ENCODE results near the gene PXMP4. TPM values are rescaled to one million over a fixed set of nuclear protein-coding genes. Genes with fewer than 3 reads are reported as not detected.

The PXMP4 gene
- polyA plus RNA-seq, 2 of the 4 experiments (the other 2 are of a cell fraction) = 4.5 to 6.6 TPM

DNA sequence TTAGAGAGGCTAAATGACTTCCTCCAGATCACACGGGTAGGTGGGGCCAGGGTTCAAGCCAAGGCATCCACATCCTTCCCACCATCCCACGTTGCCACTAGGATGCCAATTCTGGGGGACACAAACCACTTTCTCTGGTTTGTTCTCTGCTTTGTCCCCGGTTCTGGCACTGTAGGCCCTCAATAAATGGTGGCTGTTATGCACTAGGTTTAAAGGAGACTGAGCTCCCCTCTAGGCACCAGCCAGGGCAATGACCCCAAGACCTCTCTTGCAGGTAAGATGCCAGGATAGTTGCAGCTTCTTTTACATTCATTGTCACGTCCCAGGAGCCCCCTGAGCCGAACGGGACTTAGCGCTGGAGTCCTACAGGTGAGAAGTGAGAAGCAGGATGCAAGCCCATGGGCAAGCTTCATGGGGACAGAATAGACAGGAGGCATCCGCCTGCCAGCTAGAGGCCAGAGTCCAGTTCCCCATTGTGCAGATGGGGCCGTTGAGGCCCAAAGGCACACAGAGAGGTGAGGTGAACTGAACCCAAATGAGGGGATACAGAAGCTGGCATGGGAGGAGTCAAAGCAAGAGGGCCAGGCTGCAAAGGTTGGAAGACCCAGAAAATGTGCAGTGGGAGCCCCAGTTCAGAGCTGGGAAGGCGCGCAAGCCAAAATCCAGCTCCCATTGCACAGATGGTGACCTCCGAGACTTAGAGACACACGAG is 677 bp downstream of the PXMP4 start:
- H3K4me3 ChIP-seq = peak overlapping the region; percentile 73

DNA sequence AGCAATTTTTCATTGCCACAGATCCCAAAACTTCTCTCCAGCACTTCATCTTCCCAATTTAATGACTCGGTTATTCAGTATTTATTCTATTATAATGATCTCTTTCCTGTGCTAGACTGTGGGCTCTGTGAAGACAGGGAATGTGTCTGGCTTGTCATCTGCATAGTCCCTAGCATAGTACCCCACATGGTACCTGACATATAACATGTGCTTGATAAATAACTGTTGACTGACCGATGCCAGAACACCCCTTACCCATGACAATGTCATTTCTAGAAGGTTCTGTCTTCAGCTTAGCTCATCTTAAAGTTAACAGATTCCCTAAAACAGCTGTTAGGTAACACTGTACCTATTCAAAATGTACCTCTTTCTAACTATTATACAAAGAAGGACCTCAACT is 3.6 kb downstream of the PXMP4 start:
- H3K4me3 ChIP-seq = no peak overlapping the region
- ATAC-seq = no peak
- H3K27ac ChIP-seq = no peak overlapping the region
- 77% methylated on average over 2 of the region's 2 CpGs for WGBS (ENCODE audit: missing lambda C conversion rate)
- ChIA-PET POLR2A (no interaction called here), CTCF (interaction anchor here (1.0 kb wide), 1 partner anchor 15 kb away, joined by 3 read pairs; the partner anchor contains the start of gene ZNF341)
- H3K4me1 ChIP-seq = peaks cover 10% of the 10 kb centered on the region; the same call in 2 of the 3 replicates
- TF ChIP-seq, protein P1, sequence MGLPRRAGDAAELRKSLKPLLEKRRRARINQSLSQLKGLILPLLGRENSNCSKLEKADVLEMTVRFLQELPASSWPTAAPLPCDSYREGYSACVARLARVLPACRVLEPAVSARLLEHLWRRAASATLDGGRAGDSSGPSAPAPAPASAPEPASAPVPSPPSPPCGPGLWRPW (IDR thresholded peaks at IDR 0.05) = no peak
- no peak for TF ChIP-seq SMC3 (IDR thresholded peaks at IDR 0.05)
- no peak for TF ChIP-seq RARB (CRISPR knock-in tag; IDR thresholded peaks at IDR 0.05)
- TF ChIP-seq MAFK (IDR thresholded peaks at IDR 0.05; ENCODE audit: partially characterized antibody) = no peak
- no peak for TF ChIP-seq KDM1A (IDR thresholded peaks at IDR 0.05; ENCODE audit: low read depth)
- no peak for TF ChIP-seq RCOR1 (IDR thresholded peaks at IDR 0.05; ENCODE audit: low read depth, low read length)
- no peak for TF ChIP-seq BHLHE40 (IDR thresholded peaks at IDR 0.05; ENCODE audit: low read depth, low read length)
- TF ChIP-seq MAZ (IDR thresholded peaks at IDR 0.05; ENCODE audit: borderline replicate concordance, low read depth, low read length) = no peak
- no peak for TF ChIP-seq TP53 (CRISPR knock-in tag; IDR thresholded peaks at IDR 0.05)
- TF ChIP-seq ZNF302 (CRISPR knock-in tag; IDR thresholded peaks at IDR 0.05) = no peak
- no peak for TF ChIP-seq CBX8 (IDR thresholded peaks at IDR 0.05)
- TF ChIP-seq, protein P2, sequence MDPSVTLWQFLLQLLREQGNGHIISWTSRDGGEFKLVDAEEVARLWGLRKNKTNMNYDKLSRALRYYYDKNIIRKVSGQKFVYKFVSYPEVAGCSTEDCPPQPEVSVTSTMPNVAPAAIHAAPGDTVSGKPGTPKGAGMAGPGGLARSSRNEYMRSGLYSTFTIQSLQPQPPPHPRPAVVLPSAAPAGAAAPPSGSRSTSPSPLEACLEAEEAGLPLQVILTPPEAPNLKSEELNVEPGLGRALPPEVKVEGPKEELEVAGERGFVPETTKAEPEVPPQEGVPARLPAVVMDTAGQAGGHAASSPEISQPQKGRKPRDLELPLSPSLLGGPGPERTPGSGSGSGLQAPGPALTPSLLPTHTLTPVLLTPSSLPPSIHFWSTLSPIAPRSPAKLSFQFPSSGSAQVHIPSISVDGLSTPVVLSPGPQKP (IDR thresholded peaks at IDR 0.05; ENCODE audit: low read depth, low read length) = no peak
- TF ChIP-seq TFCP2L1 (CRISPR knock-in tag; IDR thresholded peaks at IDR 0.05) = no peak
- TF ChIP-seq SREBF2 (IDR thresholded peaks at IDR 0.05) = no peak
- TF ChIP-seq JUNB (IDR thresholded peaks at IDR 0.05) = no peak
- no peak for TF ChIP-seq HOXA7 (CRISPR knock-in tag; IDR thresholded peaks at IDR 0.05)
- TF ChIP-seq ESRRA (IDR thresholded peaks at IDR 0.05; ENCODE audit: borderline replicate concordance, low read length) = no peak
- no peak for TF ChIP-seq RAD21 (conservative IDR thresholded peaks at IDR 0.05 in 1 of 2, IDR thresholded peaks at IDR 0.05 in 1 of 2)
- TF ChIP-seq FOSL2 (IDR thresholded peaks at IDR 0.05) = no peak
- TF ChIP-seq FOSL2 (CRISPR knock-in tag; IDR thresholded peaks at IDR 0.05) = no peak
- no peak for FAIRE-seq
- no peak overlapping the region for H3K4me2 ChIP-seq
- no peak for DNase-seq (ENCODE audit: low read depth in 1 of 2, low spot score in 1 of 2)
- no peaks in the 10 kb centered on the region for H3K9me3 ChIP-seq

More for the DNA sequence above, 677 bp downstream of the PXMP4 start:
- TF ChIP-seq, protein P3, sequence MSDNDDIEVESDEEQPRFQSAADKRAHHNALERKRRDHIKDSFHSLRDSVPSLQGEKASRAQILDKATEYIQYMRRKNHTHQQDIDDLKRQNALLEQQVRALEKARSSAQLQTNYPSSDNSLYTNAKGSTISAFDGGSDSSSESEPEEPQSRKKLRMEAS (IDR thresholded peaks at IDR 0.05) = no peak
- TF ChIP-seq CHD4 (IDR thresholded peaks at IDR 0.05; ENCODE audit: borderline replicate concordance) = no peak
- TF ChIP-seq FOSL2 (IDR thresholded peaks at IDR 0.05) = no peak
- no peak for TF ChIP-seq FOSL2 (CRISPR knock-in tag; IDR thresholded peaks at IDR 0.05)
- TF ChIP-seq, protein P4, sequence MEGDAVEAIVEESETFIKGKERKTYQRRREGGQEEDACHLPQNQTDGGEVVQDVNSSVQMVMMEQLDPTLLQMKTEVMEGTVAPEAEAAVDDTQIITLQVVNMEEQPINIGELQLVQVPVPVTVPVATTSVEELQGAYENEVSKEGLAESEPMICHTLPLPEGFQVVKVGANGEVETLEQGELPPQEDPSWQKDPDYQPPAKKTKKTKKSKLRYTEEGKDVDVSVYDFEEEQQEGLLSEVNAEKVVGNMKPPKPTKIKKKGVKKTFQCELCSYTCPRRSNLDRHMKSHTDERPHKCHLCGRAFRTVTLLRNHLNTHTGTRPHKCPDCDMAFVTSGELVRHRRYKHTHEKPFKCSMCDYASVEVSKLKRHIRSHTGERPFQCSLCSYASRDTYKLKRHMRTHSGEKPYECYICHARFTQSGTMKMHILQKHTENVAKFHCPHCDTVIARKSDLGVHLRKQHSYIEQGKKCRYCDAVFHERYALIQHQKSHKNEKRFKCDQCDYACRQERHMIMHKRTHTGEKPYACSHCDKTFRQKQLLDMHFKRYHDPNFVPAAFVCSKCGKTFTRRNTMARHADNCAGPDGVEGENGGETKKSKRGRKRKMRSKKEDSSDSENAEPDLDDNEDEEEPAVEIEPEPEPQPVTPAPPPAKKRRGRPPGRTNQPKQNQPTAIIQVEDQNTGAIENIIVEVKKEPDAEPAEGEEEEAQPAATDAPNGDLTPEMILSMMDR (IDR thresholded peaks at IDR 0.05) = no peak
- TF ChIP-seq, protein P2 (IDR thresholded peaks at IDR 0.05; ENCODE audit: low read depth, low read length) = no peak
- TF ChIP-seq RCOR1 (IDR thresholded peaks at IDR 0.05; ENCODE audit: low read depth, low read length) = no peak
- no peak for TF ChIP-seq JUNB (IDR thresholded peaks at IDR 0.05)
- TF ChIP-seq RAD21 (conservative IDR thresholded peaks at IDR 0.05 in 1 of 2, IDR thresholded peaks at IDR 0.05 in 1 of 2) = no peak
- TF ChIP-seq, protein P1 (IDR thresholded peaks at IDR 0.05) = no peak
- TF ChIP-seq, protein P5, sequence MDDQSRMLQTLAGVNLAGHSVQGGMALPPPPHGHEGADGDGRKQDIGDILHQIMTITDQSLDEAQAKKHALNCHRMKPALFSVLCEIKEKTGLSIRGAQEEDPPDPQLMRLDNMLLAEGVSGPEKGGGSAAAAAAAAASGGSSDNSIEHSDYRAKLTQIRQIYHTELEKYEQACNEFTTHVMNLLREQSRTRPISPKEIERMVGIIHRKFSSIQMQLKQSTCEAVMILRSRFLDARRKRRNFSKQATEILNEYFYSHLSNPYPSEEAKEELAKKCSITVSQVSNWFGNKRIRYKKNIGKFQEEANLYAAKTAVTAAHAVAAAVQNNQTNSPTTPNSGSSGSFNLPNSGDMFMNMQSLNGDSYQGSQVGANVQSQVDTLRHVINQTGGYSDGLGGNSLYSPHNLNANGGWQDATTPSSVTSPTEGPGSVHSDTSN (IDR thresholded peaks at IDR 0.05) = no peak
- TF ChIP-seq EHMT2 (IDR thresholded peaks at IDR 0.05; ENCODE audit: low read depth) = no peak
- TF ChIP-seq KDM5A (IDR thresholded peaks at IDR 0.05) = no peak
- TF ChIP-seq NR3C1 (IDR thresholded peaks at IDR 0.05) = no peak
- no peak for TF ChIP-seq GATA3 (IDR thresholded peaks at IDR 0.05; ENCODE audit: borderline replicate concordance)
- TF ChIP-seq HOXB5 (CRISPR knock-in tag; IDR thresholded peaks at IDR 0.05) = no peak
- TF ChIP-seq TFCP2L1 (CRISPR knock-in tag; IDR thresholded peaks at IDR 0.05) = no peak
- TF ChIP-seq FOSB (CRISPR knock-in tag; IDR thresholded peaks at IDR 0.05) = no peak
- no peak for TF ChIP-seq MYC (IDR thresholded peaks at IDR 0.05; ENCODE audit: borderline replicate concordance, low read length)
- TF ChIP-seq CBX2 (IDR thresholded peaks at IDR 0.05; ENCODE audit: borderline replicate concordance, low read depth) = no peak
- no peak for TF ChIP-seq POLR2AphosphoS2 (conservative IDR thresholded peaks at IDR 0.05; ENCODE audit: low read length)
- no peak for DNase-seq (ENCODE audit: low read depth in 1 of 2, low spot score in 1 of 2)
- H3K9me3 ChIP-seq = no peaks in the 10 kb centered on the region
- peak overlapping the region; percentile 64 to 84 for H3K27ac ChIP-seq
- H3K4me1 ChIP-seq = peaks cover 12% of the 10 kb centered on the region; the same call in 1 of the 3 replicates
- ATAC-seq = peak; percentile 1 to 3; a peak in 3 of 6 replicates
- ChIA-PET CTCF (interaction anchor here (0.5 to 1.7 kb wide), 6 partner anchors 9 to 101 kb away, joined by 3 to 6 read pairs (median 4); no protein-coding TSS in a partner anchor), POLR2A (interaction anchor here (1.2 to 1.3 kb wide), 2 partner anchors 13 to 47 kb away, joined by 3 to 12 read pairs; partner anchors contain the start of gene ZNF341)
- peak overlapping the region; percentile 88 for H3K4me2 ChIP-seq
- WGBS (ENCODE audit: missing lambda C conversion rate) = 71% methylated on average over 13 of the region's 13 CpGs
- FAIRE-seq = no peak

All from A549 (cell line).